Prostate gland (tissue), 1 donor: Measurements from ENCODE around the gene CLCF1.
A peak's percentile ranks its signal among the peaks of the same experiment; 100 is the strongest.

Source experiments
- POLR2A ChIP-seq: fragments of 450-650 bp; IDR thresholded peaks from one replicate; pipeline ENCODE4 v1.6.1; 2016; ENCODE audit warnings: antibody characterized with exemption, mild to moderate bottlenecking
- POLR2AphosphoS5 ChIP-seq: sonication (generic); formaldehyde crosslinking; IDR thresholded peaks from one replicate; pipeline ENCODE4 v1.6.1; 2017; ENCODE audit warnings: antibody characterized with exemption

DNA sequence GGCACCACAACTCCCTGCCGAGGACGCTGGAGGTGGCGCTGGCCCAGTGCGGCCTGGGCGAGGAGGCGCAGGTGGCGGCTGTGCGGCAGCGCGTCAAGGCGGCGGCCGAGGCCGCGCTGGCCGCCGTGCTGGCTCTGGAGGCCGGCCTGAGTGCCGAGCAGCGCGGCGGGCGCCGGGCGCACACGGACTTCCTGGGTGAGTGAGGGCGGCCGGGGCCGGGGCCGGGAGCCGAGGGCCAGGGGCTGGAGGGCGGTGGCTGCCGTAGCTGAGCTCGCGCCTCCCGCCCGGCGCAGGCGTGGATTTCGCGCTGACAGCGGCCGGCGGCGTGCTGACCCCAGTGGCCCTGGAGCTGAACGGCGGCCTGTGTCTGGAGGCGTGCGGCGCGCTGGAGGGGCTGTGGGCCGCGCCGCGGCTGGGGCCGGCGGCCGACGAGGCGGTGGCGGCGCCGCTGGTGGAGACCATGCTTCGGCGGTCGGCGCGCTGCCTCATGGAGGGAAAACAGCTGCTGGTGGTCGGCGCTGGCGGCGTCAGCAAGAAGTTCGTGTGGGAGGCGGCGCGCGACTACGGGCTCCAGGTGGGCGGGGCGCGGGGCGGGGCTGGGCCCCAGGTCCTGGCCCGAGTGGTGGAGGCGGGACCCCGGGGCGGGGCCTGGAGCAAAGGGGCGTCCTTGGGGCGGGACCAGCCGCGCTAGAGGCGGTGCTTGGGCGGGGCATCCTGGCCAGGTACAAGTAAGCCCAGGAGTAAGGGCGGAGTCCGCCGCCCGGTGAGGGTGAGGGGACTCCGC is 47.4 kb upstream of the CLCF1 start:
- TF ChIP-seq POLR2AphosphoS5 (peak; percentile 62), POLR2A (peak; percentile 83)
